ENCODE measurements around the gene DAW1.

- TF ChIP-seq, protein P1, sequence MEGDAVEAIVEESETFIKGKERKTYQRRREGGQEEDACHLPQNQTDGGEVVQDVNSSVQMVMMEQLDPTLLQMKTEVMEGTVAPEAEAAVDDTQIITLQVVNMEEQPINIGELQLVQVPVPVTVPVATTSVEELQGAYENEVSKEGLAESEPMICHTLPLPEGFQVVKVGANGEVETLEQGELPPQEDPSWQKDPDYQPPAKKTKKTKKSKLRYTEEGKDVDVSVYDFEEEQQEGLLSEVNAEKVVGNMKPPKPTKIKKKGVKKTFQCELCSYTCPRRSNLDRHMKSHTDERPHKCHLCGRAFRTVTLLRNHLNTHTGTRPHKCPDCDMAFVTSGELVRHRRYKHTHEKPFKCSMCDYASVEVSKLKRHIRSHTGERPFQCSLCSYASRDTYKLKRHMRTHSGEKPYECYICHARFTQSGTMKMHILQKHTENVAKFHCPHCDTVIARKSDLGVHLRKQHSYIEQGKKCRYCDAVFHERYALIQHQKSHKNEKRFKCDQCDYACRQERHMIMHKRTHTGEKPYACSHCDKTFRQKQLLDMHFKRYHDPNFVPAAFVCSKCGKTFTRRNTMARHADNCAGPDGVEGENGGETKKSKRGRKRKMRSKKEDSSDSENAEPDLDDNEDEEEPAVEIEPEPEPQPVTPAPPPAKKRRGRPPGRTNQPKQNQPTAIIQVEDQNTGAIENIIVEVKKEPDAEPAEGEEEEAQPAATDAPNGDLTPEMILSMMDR (IDR thresholded peaks at IDR 0.05): no peak
- TF ChIP-seq POLR2A (IDR thresholded peaks at IDR 0.05) (no peak), EP300 (IDR thresholded peaks at IDR 0.05) (peak in 1 of 2 donors; percentile 71)
Observed at GRCh38 chr2:227862741-227863588, 8.5 kb upstream of the DAW1 start.

Measured in tibial nerve (tissue), 4 donors.